HepG2 (cell line): Measurements from ENCODE around the gene RBM3. TPM values are rescaled to one million over a fixed set of nuclear protein-coding genes. Genes with fewer than 3 reads are reported as not detected.

Experiments used
- CBFB ChIP-seq: sonication (generic); formaldehyde crosslinking; IDR thresholded peaks from 2 replicates; pipeline ENCODE4 v1.4.0; 2020; ENCODE audit warnings: missing genetic modification reagents
- DRAP1 ChIP-seq: IDR thresholded peaks from 2 replicates; pipeline ENCODE4 v1.6.1; 2016; ENCODE audit warnings: missing genetic modification reagents, missing compliant biosample characterization
- FOXP1 ChIP-seq, 2 experiments: fragments of 450-650 bp in 1 of 2; IDR thresholded peaks; 2 replicates each; pipeline ENCODE4 v1.6.1; 2017 to 2018; ENCODE audit warnings: antibody characterized with exemption in 1 of 2
- GATA4 ChIP-seq: sonication (generic); IDR thresholded peaks from 2 replicates; pipeline ENCODE4 v1.6.1; 2016; ENCODE audit warnings: antibody characterized with exemption, low read depth, borderline replicate concordance
- KDM4B ChIP-seq: sonication (generic); formaldehyde crosslinking; IDR thresholded peaks from 2 replicates; pipeline ENCODE4 v1.4.0; 2020; ENCODE audit warnings: missing genetic modification reagents
- NR1H2 ChIP-seq: sonication (generic); formaldehyde crosslinking; IDR thresholded peaks from 2 replicates; pipeline ENCODE4 v1.8.1; 2022; ENCODE audit warnings: low read depth, missing genetic modification reagents, borderline replicate concordance
- NR2F6 ChIP-seq, 2 experiments: IDR thresholded peaks; 2 replicates each; pipeline ENCODE4 v1.6.1; 2016; ENCODE audit warnings: antibody characterized with exemption in 1 of 2, mild to moderate bottlenecking in 1 of 2
- PHF20 ChIP-seq: sonication (generic); formaldehyde crosslinking; IDR thresholded peaks from 2 replicates; pipeline ENCODE4 v1.5.0; 2020; ENCODE audit warnings: mild to moderate bottlenecking, missing genetic modification reagents
- RBM22 ChIP-seq: fragments of 200-400 bp; formaldehyde crosslinking; optimal IDR thresholded peaks from 2 replicates; pipeline ENCODE3; 2017; ENCODE audit warnings: mild to moderate bottlenecking, low read length, moderate library complexity
- SMARCC2 ChIP-seq: fragments of 450-650 bp; IDR thresholded peaks from 2 replicates; pipeline ENCODE4 v1.6.1; 2017; ENCODE audit warnings: antibody characterized with exemption, mild to moderate bottlenecking
- TAF15 ChIP-seq: fragments of 200-400 bp; formaldehyde crosslinking; IDR thresholded peaks from one replicate; pipeline ENCODE4 v1.6.1; 2018; ENCODE audit warnings: mild to moderate bottlenecking, low read depth, low read length; ENCODE audit not compliant: poor library complexity, severe bottlenecking
- ZBTB10 ChIP-seq: sonication (generic); formaldehyde crosslinking; IDR thresholded peaks from 2 replicates; pipeline ENCODE4 v1.4.0; 2020; ENCODE audit warnings: missing genetic modification reagents, borderline replicate concordance
- ZKSCAN5 ChIP-seq: sonication (generic); formaldehyde crosslinking; IDR thresholded peaks from 2 replicates; pipeline ENCODE4 v1.5.1; 2020; ENCODE audit warnings: mild to moderate bottlenecking, missing genetic modification reagents
- ZNF138 ChIP-seq: sonication (generic); formaldehyde crosslinking; IDR thresholded peaks from 2 replicates; pipeline ENCODE4 v1.5.0; 2020; ENCODE audit warnings: mild to moderate bottlenecking, low read depth, missing genetic modification reagents
- ZNF207 ChIP-seq: fragments of 450-650 bp; IDR thresholded peaks from 2 replicates; pipeline ENCODE4 v1.6.1; 2016; ENCODE audit warnings: antibody characterized with exemption, borderline replicate concordance
- ZNF30 ChIP-seq: sonication (generic); formaldehyde crosslinking; IDR thresholded peaks from 2 replicates; pipeline ENCODE4 v1.5.0; 2020; ENCODE audit warnings: mild to moderate bottlenecking, missing genetic modification reagents
- ZNF350 ChIP-seq: sonication (generic); formaldehyde crosslinking; IDR thresholded peaks from 2 replicates; pipeline ENCODE4 v1.4.0; 2020; ENCODE audit warnings: mild to moderate bottlenecking, low read depth, missing genetic modification reagents, borderline replicate concordance
- ZNF460 ChIP-seq: sonication (generic); formaldehyde crosslinking; IDR thresholded peaks from 2 replicates; pipeline ENCODE4 v1.5.1; 2020; ENCODE audit warnings: missing genetic modification reagents, mild to moderate bottlenecking, borderline replicate concordance
- ZNF512B ChIP-seq: sonication (generic); formaldehyde crosslinking; IDR thresholded peaks from 2 replicates; pipeline ENCODE4 v1.5.1; 2020; ENCODE audit warnings: missing genetic modification reagents, mild to moderate bottlenecking, borderline replicate concordance
- ZNF530 ChIP-seq: sonication (generic); formaldehyde crosslinking; IDR thresholded peaks from 2 replicates; pipeline ENCODE4 v1.5.0; 2020; ENCODE audit warnings: low read depth, mild to moderate bottlenecking, missing genetic modification reagents
- ZNF605 ChIP-seq: sonication (generic); formaldehyde crosslinking; IDR thresholded peaks from 2 replicates; pipeline ENCODE4 v1.8.0; 2022; ENCODE audit warnings: mild to moderate bottlenecking, missing genetic modification reagents
- ZNF772 ChIP-seq: sonication (generic); formaldehyde crosslinking; IDR thresholded peaks from 2 replicates; pipeline ENCODE4 v1.5.0; 2020; ENCODE audit warnings: mild to moderate bottlenecking, missing genetic modification reagents
- ZNF773 ChIP-seq: sonication (generic); formaldehyde crosslinking; IDR thresholded peaks from 2 replicates; pipeline ENCODE4 v1.4.0; 2020; ENCODE audit warnings: missing genetic modification reagents, borderline replicate concordance
- ZNF883 ChIP-seq: sonication (generic); formaldehyde crosslinking; IDR thresholded peaks from 2 replicates; pipeline ENCODE4 v1.5.1; 2020; ENCODE audit warnings: mild to moderate bottlenecking, missing genetic modification reagents; ENCODE audit errors: not compliant biosample characterization
- polyA plus RNA-seq, 8 experiments: library from polyadenylated mRNA; depleted of rRNA in 3 of 8; stranded (reverse) in 7 of 8; unstranded in 1 of 8; fragments of >200 nt; fragmentation: Illumina TruSeq in 4 of 8; extraction: Trizol in 4 of 8; gene quantifications; 2 replicates each; pipeline versions ENCODE4 v1.2.1 to v1.2.3, GENCODE V29; 2011 to 2016; ENCODE audit warnings: low read depth in 4 of 8, missing spikeins in 1 of 8, mixed read lengths in 1 of 8; ENCODE audit not compliant: insufficient read depth in 1 of 8
- total RNA-seq, 5 experiments: library from RNA; depleted of rRNA; stranded (reverse); fragments of >200 nt; fragmentation: Illumina TruSeq; extraction: Trizol; gene quantifications; 2 replicates each; pipeline ENCODE4 v1.2.3, GENCODE V29; 2016; ENCODE audit warnings: low read depth in 1 of 5

The RBM3 gene
- total and polyA plus RNA-seq, 2 of the 13 experiments (the other 11 are each of a cell fraction or from before 2014, with no cell fraction given) = 123 to 182 TPM

- TF ChIP-seq ZNF883 (CRISPR knock-in tag) = no peak
- no peak for TF ChIP-seq ZNF207
- TF ChIP-seq ZNF605 (CRISPR knock-in tag) = peak; percentile 71
- no peak for TF ChIP-seq SMARCC2
- TF ChIP-seq GATA4 = no peak
- no peak for TF ChIP-seq ZNF773 (CRISPR knock-in tag)
- TF ChIP-seq ZNF772 (CRISPR knock-in tag) = no peak
- TF ChIP-seq ZNF460 = no peak
- no peak for TF ChIP-seq ZKSCAN5 (CRISPR knock-in tag)
- TF ChIP-seq KDM4B (CRISPR knock-in tag) = no peak
- no peak for TF ChIP-seq ZNF30 (CRISPR knock-in tag)
- no peak for TF ChIP-seq ZNF138 (CRISPR knock-in tag)
- TF ChIP-seq CBFB (CRISPR knock-in tag) = no peak
- TF ChIP-seq RBM22 = peak; percentile 67
- TF ChIP-seq ZNF350 = peak; percentile 59; the same call in 1 of the 2 replicates
- no peak for TF ChIP-seq ZNF512B (CRISPR knock-in tag)
- peak; percentile 96 for TF ChIP-seq PHF20 (CRISPR knock-in tag)
- peak; percentile 95 for TF ChIP-seq DRAP1 (CRISPR knock-in tag)
- no peak for TF ChIP-seq TAF15
- TF ChIP-seq NR1H2 = no peak
- TF ChIP-seq FOXP1 (IDR thresholded peaks at IDR 0.05) = no peak
- TF ChIP-seq FOXP1 (CRISPR knock-in tag; IDR thresholded peaks at IDR 0.05) = no peak
- TF ChIP-seq ZBTB10 (CRISPR knock-in tag) = peak; percentile 79; the same call in 1 of the 2 replicates
- no peak for TF ChIP-seq ZNF530 (CRISPR knock-in tag)
- TF ChIP-seq NR2F6 (IDR thresholded peaks at IDR 0.05) = no peak
- no peak for TF ChIP-seq NR2F6 (CRISPR knock-in tag; IDR thresholded peaks at IDR 0.05)
Observed at GRCh38 chrX:48574270-48575266, at the start of gene RBM3 (continued).
